Measurements from ENCODE around the gene SEC16A. TPM values are rescaled to one million over a fixed set of nuclear protein-coding genes. Genes with fewer than 3 reads are reported as not detected.
"Not testable (repeated sequence)": the region's sequence is repeated elsewhere in the genome, so short reads cannot be mapped to it uniquely, and the experiment has no call there.

Gene SEC16A
- total RNA-seq, 1 experiment from 2014 or later: 7.5 TPM

- peak; percentile 88 for DNase-seq
- peak within 1 kb of the TSS; percentile 99 for H3K4me3 ChIP-seq
- H3K27me3 ChIP-seq: no peaks in the 10 kb centered on the region
- H3K9me3 ChIP-seq: no peaks in the 10 kb centered on the region
- peaks cover 77% of the 10 kb centered on the region for H3K36me3 ChIP-seq
Observed at GRCh38 chr9:136410500-136411287, 72.1 kb downstream of the SEC16A start, which contains the start of the genes ENTR1 and PMPCA. Gene ENTR1 (minus strand): TSS chr9:136410614. CDS start chr9:136410397, 217 bp downstream. Gene PMPCA (plus strand): TSS chr9:136410658. CDS start chr9:136410669, 11 bp downstream.

- peak; percentile 52 for DNase-seq
- Histone ChIP-seq H3K9me3 (no peaks in the 10 kb centered on the region), H3K27me3 (no peaks in the 10 kb centered on the region), H3K36me3 (peaks cover 77% of the 10 kb centered on the region), H3K4me3 (peak overlapping the region; percentile 99)
Observed at GRCh38 chr9:136409557-136410455, 73.0 kb downstream of the SEC16A start.

GRCh38 chr9:136407911-136408310 is 74.9 kb downstream of the SEC16A start:
- DNase-seq: no peak
- no peaks in the 10 kb centered on the region for H3K27me3 ChIP-seq
- no peaks in the 10 kb centered on the region for H3K9me3 ChIP-seq
- peaks cover 67% of the 10 kb centered on the region for H3K36me3 ChIP-seq
- no peak overlapping the region for H3K4me3 ChIP-seq

- not testable (repeated sequence) for H3K4me3 ChIP-seq, DNase-seq, H3K27me3 ChIP-seq, H3K9me3 ChIP-seq
- peaks cover 60% of the 10 kb centered on the region for H3K36me3 ChIP-seq
Observed at GRCh38 chr9:136407061-136407460, 75.8 kb downstream of the SEC16A start.

- not testable (repeated sequence) for H3K4me3 ChIP-seq, DNase-seq, H3K9me3 ChIP-seq, H3K27me3 ChIP-seq
- H3K36me3 ChIP-seq: peaks cover 58% of the 10 kb centered on the region
Observed at GRCh38 chr9:136405904-136406303, 76.9 kb downstream of the SEC16A start.

- no peak for DNase-seq
- H3K36me3 ChIP-seq: peaks cover 54% of the 10 kb centered on the region
- no peak overlapping the region for H3K4me3 ChIP-seq
- H3K27me3 ChIP-seq: no peaks in the 10 kb centered on the region
- no peaks in the 10 kb centered on the region for H3K9me3 ChIP-seq
Observed at GRCh38 chr9:136405481-136405880, 77.4 kb downstream of the SEC16A start.

- DNase-seq: no peak
- H3K36me3 ChIP-seq: peaks cover 54% of the 10 kb centered on the region
- no peaks in the 10 kb centered on the region for H3K9me3 ChIP-seq
- no peaks in the 10 kb centered on the region for H3K27me3 ChIP-seq
- no peak overlapping the region for H3K4me3 ChIP-seq
Observed at GRCh38 chr9:136404801-136405136, 78.1 kb downstream of the SEC16A start.

GRCh38 chr9:136403915-136404800 is 78.7 kb downstream of the SEC16A start:
- H3K4me3 ChIP-seq: no peak overlapping the region
- no peaks in the 10 kb centered on the region for H3K27me3 ChIP-seq
- H3K9me3 ChIP-seq: no peaks in the 10 kb centered on the region
- peaks cover 48% of the 10 kb centered on the region for H3K36me3 ChIP-seq
- no peak for DNase-seq

- Histone ChIP-seq H3K9me3 (no peaks in the 10 kb centered on the region), H3K27me3 (no peaks in the 10 kb centered on the region), H3K4me3 (no peak overlapping the region), H3K36me3 (peaks cover 46% of the 10 kb centered on the region)
- DNase-seq: no peak
Observed at GRCh38 chr9:136403538-136403914, 79.3 kb downstream of the SEC16A start.

- Histone ChIP-seq H3K36me3 (peaks cover 48% of the 10 kb centered on the region), H3K9me3 (no peaks in the 10 kb centered on the region), H3K4me3 (no peak overlapping the region), H3K27me3 (no peaks in the 10 kb centered on the region)
- DNase-seq: no peak
Observed at GRCh38 chr9:136402067-136402466, 80.8 kb downstream of the SEC16A start.

GRCh38 chr9:136401173-136401922 is 81.5 kb downstream of the SEC16A start:
- Histone ChIP-seq H3K27me3 (no peaks in the 10 kb centered on the region), H3K4me3 (no peak overlapping the region), H3K36me3 (peaks cover 50% of the 10 kb centered on the region), H3K9me3 (no peaks in the 10 kb centered on the region)
- DNase-seq: no peak

GRCh38 chr9:136400038-136400834 is 82.6 kb downstream of the SEC16A start, which contains the start of gene SNAPC4:
Gene SNAPC4 (minus strand): TSS chr9:136400170. CDS start chr9:136398428, 1,742 bp downstream.
- peak within 1 kb of the TSS; percentile 88 for H3K4me3 ChIP-seq
- peaks cover 49% of the 10 kb centered on the region for H3K36me3 ChIP-seq
- H3K9me3 ChIP-seq: no peaks in the 10 kb centered on the region
- no peaks in the 10 kb centered on the region for H3K27me3 ChIP-seq
- DNase-seq: peak; percentile 81

GRCh38 chr9:136399176-136400037 is 83.4 kb downstream of the SEC16A start:
- peak; percentile 29 for DNase-seq
- peak overlapping the region; percentile 88 for H3K4me3 ChIP-seq
- peaks cover 49% of the 10 kb centered on the region for H3K36me3 ChIP-seq
- H3K27me3 ChIP-seq: no peaks in the 10 kb centered on the region
- no peaks in the 10 kb centered on the region for H3K9me3 ChIP-seq

GRCh38 chr9:136398286-136398685 is 84.6 kb downstream of the SEC16A start:
- DNase-seq: no peak

More at GRCh38 chr9:136398286-136398685, 84.6 kb downstream of the SEC16A start:
- peak overlapping the region; percentile 88; the same call in 1 of the 2 replicates for H3K4me3 ChIP-seq
- H3K27me3 ChIP-seq: no peaks in the 10 kb centered on the region
- H3K36me3 ChIP-seq: peaks cover 55% of the 10 kb centered on the region
- no peaks in the 10 kb centered on the region for H3K9me3 ChIP-seq

All from MG63 (cell line).